Measurements from ENCODE around the gene DRAM2. TPM values are rescaled to one million over a fixed set of nuclear protein-coding genes. Genes with fewer than 3 reads are reported as not detected.

Gene DRAM2
- total and polyA plus RNA-seq, 9 of the 15 experiments (the other 6 are each of a cell fraction or from before 2014, with no cell fraction given): 29.0 to 161 (median 53.5) TPM

DNA sequence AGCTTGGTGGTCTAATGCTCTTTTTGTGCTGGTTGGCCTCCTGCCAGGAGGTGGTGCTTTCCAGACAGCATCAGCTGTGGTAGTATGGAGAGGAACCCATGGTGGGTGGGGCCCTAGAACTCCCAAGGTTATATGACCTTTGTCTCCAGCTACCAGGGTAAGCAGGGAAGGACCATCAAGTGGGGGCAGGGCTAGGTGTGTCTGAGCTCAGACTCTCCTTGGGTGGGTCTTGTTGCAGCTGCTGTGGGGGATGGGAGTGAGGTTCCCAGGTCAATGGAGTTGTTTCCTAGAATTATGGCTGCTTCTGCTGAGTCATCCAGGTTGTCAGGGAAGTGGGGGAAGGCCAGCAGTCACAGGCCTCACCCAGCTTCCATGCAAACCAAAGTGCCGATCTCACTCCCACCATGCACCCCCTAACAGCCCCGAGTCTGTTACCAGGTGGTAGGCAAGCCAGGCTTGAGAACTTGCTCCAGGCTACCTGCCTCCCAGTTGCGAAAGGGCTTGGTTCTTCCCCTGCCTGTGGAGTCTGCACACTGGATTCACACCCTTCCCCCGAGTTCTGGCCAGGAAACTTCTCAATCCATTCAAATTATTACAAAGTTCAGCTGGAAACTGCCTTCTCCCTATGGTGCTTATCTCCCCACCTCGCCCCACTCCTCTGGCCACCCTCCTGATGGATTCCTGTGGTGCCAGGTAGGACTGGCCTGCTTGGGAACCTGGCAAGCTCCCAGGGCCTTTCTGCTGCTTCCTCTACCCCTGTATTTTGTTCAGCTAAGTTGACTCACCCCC, 37.8 kb downstream of the DRAM2 start (continued):
- TF ChIP-seq, protein P1, sequence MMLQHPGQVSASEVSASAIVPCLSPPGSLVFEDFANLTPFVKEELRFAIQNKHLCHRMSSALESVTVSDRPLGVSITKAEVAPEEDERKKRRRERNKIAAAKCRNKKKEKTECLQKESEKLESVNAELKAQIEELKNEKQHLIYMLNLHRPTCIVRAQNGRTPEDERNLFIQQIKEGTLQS (IDR thresholded peaks at IDR 0.05): peak; percentile 77
- TF ChIP-seq, protein P1 (CRISPR knock-in tag; conservative IDR thresholded peaks at IDR 0.05): no peak
- no peak for TF ChIP-seq ZNF444 (CRISPR knock-in tag; IDR thresholded peaks at IDR 0.05)
- TF ChIP-seq, protein P2, sequence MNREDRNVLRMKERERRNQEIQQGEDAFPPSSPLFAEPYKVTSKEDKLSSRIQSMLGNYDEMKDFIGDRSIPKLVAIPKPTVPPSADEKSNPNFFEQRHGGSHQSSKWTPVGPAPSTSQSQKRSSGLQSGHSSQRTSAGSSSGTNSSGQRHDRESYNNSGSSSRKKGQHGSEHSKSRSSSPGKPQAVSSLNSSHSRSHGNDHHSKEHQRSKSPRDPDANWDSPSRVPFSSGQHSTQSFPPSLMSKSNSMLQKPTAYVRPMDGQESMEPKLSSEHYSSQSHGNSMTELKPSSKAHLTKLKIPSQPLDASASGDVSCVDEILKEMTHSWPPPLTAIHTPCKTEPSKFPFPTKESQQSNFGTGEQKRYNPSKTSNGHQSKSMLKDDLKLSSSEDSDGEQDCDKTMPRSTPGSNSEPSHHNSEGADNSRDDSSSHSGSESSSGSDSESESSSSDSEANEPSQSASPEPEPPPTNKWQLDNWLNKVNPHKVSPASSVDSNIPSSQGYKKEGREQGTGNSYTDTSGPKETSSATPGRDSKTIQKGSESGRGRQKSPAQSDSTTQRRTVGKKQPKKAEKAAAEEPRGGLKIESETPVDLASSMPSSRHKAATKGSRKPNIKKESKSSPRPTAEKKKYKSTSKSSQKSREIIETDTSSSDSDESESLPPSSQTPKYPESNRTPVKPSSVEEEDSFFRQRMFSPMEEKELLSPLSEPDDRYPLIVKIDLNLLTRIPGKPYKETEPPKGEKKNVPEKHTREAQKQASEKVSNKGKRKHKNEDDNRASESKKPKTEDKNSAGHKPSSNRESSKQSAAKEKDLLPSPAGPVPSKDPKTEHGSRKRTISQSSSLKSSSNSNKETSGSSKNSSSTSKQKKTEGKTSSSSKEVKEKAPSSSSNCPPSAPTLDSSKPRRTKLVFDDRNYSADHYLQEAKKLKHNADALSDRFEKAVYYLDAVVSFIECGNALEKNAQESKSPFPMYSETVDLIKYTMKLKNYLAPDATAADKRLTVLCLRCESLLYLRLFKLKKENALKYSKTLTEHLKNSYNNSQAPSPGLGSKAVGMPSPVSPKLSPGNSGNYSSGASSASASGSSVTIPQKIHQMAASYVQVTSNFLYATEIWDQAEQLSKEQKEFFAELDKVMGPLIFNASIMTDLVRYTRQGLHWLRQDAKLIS (CRISPR knock-in tag; IDR thresholded peaks at IDR 0.05): no peak
- TF ChIP-seq CCAR2 (IDR thresholded peaks at IDR 0.05; ENCODE audit: low read depth, low read length): no peak
- no peak for TF ChIP-seq CBX1 (IDR thresholded peaks at IDR 0.05; ENCODE audit: low read depth)
- TF ChIP-seq NR2F6 (CRISPR knock-in tag; IDR thresholded peaks at IDR 0.05): no peak
- TF ChIP-seq ETV1 (tag; conservative IDR thresholded peaks at IDR 0.05; ENCODE audit: low read depth): no peak
- peak; percentile 53 for TF ChIP-seq EP400 (IDR thresholded peaks at IDR 0.05)
- 0 out of 2 replicates have a peak, but pooled peaks have one; percentile 14 for TF ChIP-seq FOXM1 (IDR thresholded peaks at IDR 0.05; ENCODE audit: low read depth)
- TF ChIP-seq FOXM1 (CRISPR knock-in tag; IDR thresholded peaks at IDR 0.05; ENCODE audit: low read depth): no peak
- TF ChIP-seq, protein P3, sequence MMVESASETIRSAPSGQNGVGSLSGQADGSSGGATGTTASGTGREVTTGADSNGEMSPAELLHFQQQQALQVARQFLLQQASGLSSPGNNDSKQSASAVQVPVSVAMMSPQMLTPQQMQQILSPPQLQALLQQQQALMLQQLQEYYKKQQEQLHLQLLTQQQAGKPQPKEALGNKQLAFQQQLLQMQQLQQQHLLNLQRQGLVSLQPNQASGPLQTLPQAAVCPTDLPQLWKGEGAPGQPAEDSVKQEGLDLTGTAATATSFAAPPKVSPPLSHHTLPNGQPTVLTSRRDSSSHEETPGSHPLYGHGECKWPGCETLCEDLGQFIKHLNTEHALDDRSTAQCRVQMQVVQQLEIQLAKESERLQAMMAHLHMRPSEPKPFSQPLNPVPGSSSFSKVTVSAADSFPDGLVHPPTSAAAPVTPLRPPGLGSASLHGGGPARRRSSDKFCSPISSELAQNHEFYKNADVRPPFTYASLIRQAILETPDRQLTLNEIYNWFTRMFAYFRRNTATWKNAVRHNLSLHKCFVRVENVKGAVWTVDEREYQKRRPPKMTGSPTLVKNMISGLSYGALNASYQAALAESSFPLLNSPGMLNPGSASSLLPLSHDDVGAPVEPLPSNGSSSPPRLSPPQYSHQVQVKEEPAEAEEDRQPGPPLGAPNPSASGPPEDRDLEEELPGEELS (CRISPR knock-in tag; IDR thresholded peaks at IDR 0.05; ENCODE audit: borderline replicate concordance): no peak
- TF ChIP-seq CEBPG (CRISPR knock-in tag; IDR thresholded peaks at IDR 0.05): no peak
- no peak for TF ChIP-seq CEBPG (tag; conservative IDR thresholded peaks at IDR 0.05 in 1 of 2, IDR thresholded peaks at IDR 0.05 in 1 of 2)
- no peak for TF ChIP-seq LCOR (CRISPR knock-in tag; IDR thresholded peaks at IDR 0.05)
- TF ChIP-seq ZNF717 (CRISPR knock-in tag; IDR thresholded peaks at IDR 0.05): no peak
- TF ChIP-seq TCF7 (IDR thresholded peaks at IDR 0.05; ENCODE audit: borderline replicate concordance): no peak
- TF ChIP-seq FIP1L1 (IDR thresholded peaks at IDR 0.05; ENCODE audit: low read depth, low read length, poor library complexity, severe bottlenecking): no peak
- no peak for TF ChIP-seq SUPT5H (IDR thresholded peaks at IDR 0.05)
- no peak for TF ChIP-seq POLR2AphosphoS2 (IDR thresholded peaks at IDR 0.05; ENCODE audit: low read length)
- no peak for TF ChIP-seq FOXP1 (CRISPR knock-in tag; IDR thresholded peaks at IDR 0.05)
- no peak for TF ChIP-seq ZNF175 (CRISPR knock-in tag; IDR thresholded peaks at IDR 0.05; ENCODE audit: low read depth)

All from K562 (cell line).